ENCODE results near the gene SESN1. TPM values are rescaled to one million over a fixed set of nuclear protein-coding genes. Genes with fewer than 3 reads are reported as not detected.

Gene SESN1
- total RNA-seq, 1 donor from 2014 or later: 40.8 TPM

- H3K4me3 Mint-ChIP-seq: no peak overlapping the region
Observed at GRCh38 chr6:109104512-109104911, 9.9 kb upstream of the SESN1 start.

GRCh38 chr6:109103942-109104341 lies 9.3 kb upstream of the SESN1 start:
- DNase-seq (ENCODE audit: low spot score): no peak
- Histone ChIP-seq H3K4me3 (no peak overlapping the region), H3K36me3 (no peaks in the 10 kb centered on the region), H3K9ac (no peak overlapping the region), H3K27ac (no peak overlapping the region), H3F3A (ENCODE audit: low read depth) (no peaks in the 10 kb centered on the region), H4K20me1 (ENCODE audit: low read depth) (no peaks in the 10 kb centered on the region), H3K9me3 (ENCODE audit: low read depth) (no peaks in the 10 kb centered on the region), H3K4me2 (no peak overlapping the region), H3K4me1 (no peaks in the 10 kb centered on the region), H3K27me3 (no peaks in the 10 kb centered on the region), H3K79me2 (ENCODE audit: low read depth) (peaks cover 10% of the 10 kb centered on the region), H2AFZ (replicated peaks) (no peak overlapping the region)
- Mint-ChIP-seq H3K9me3 (no peaks in the 10 kb centered on the region), H3K4me1 (no peaks in the 10 kb centered on the region), H3K27me3 (ENCODE audit: insufficient read depth, low read depth) (no peaks in the 10 kb centered on the region), H3K4me3 (no peak overlapping the region), H3K27ac (no peak overlapping the region), H3K36me3 (peaks cover 10% of the 10 kb centered on the region)
- TF ChIP-seq CTCF (IDR thresholded peaks at IDR 0.05) (no peak), EZH2phosphoT487 (IDR thresholded peaks at IDR 0.05) (no peak), EZH2 (IDR thresholded peaks at IDR 0.05) (no peak)

More at GRCh38 chr6:109104512-109104911, 9.9 kb upstream of the SESN1 start:
- Histone ChIP-seq H3K4me2 (no peak overlapping the region), H3K4me3 (no peak overlapping the region), H3K27ac (no peak overlapping the region), H3F3A (ENCODE audit: low read depth) (no peaks in the 10 kb centered on the region), H2AFZ (replicated peaks) (no peak overlapping the region), H4K20me1 (ENCODE audit: low read depth) (no peaks in the 10 kb centered on the region), H3K27me3 (no peaks in the 10 kb centered on the region), H3K36me3 (no peaks in the 10 kb centered on the region), H3K4me1 (no peaks in the 10 kb centered on the region), H3K79me2 (ENCODE audit: low read depth) (peaks cover 13% of the 10 kb centered on the region), H3K9ac (no peak overlapping the region), H3K9me3 (ENCODE audit: low read depth) (no peaks in the 10 kb centered on the region)
- H3K27me3 Mint-ChIP-seq (ENCODE audit: insufficient read depth, low read depth): no peaks in the 10 kb centered on the region
- H3K36me3 Mint-ChIP-seq: peaks cover 8% of the 10 kb centered on the region
- H3K9me3 Mint-ChIP-seq: no peaks in the 10 kb centered on the region
- no peak for DNase-seq (ENCODE audit: low spot score)
- H3K27ac Mint-ChIP-seq: no peak overlapping the region
- TF ChIP-seq CTCF (IDR thresholded peaks at IDR 0.05): no peak
- TF ChIP-seq EZH2 (IDR thresholded peaks at IDR 0.05): no peak
- no peak for TF ChIP-seq EZH2phosphoT487 (IDR thresholded peaks at IDR 0.05)
- no peaks in the 10 kb centered on the region for H3K4me1 Mint-ChIP-seq

- H3K79me2 ChIP-seq (ENCODE audit: low read depth): peaks cover 13% of the 10 kb centered on the region
- Mint-ChIP-seq H3K9me3 (no peaks in the 10 kb centered on the region), H3K4me3 (no peak overlapping the region), H3K27ac (no peak overlapping the region), H3K4me1 (no peaks in the 10 kb centered on the region), H3K27me3 (ENCODE audit: insufficient read depth, low read depth) (no peaks in the 10 kb centered on the region), H3K36me3 (peaks cover 11% of the 10 kb centered on the region)
- H3K9me3 ChIP-seq (ENCODE audit: low read depth): no peaks in the 10 kb centered on the region
- H3F3A ChIP-seq (ENCODE audit: low read depth): no peaks in the 10 kb centered on the region
- H2AFZ ChIP-seq (replicated peaks): no peak overlapping the region
- no peaks in the 10 kb centered on the region for H3K27me3 ChIP-seq
- no peaks in the 10 kb centered on the region for H3K36me3 ChIP-seq
- no peak overlapping the region for H3K4me3 ChIP-seq
- DNase-seq (ENCODE audit: low spot score): no peak
- no peaks in the 10 kb centered on the region for H4K20me1 ChIP-seq (ENCODE audit: low read depth)
- H3K9ac ChIP-seq: no peak overlapping the region
- H3K27ac ChIP-seq: no peak overlapping the region
- TF ChIP-seq CTCF (IDR thresholded peaks at IDR 0.05) (no peak), EZH2 (IDR thresholded peaks at IDR 0.05) (no peak), EZH2phosphoT487 (IDR thresholded peaks at IDR 0.05) (no peak)
- H3K4me1 ChIP-seq: no peaks in the 10 kb centered on the region
- no peak overlapping the region for H3K4me2 ChIP-seq
Observed at GRCh38 chr6:109102762-109103161, 8.1 kb upstream of the SESN1 start.

Data from neural progenitor cell (in vitro differentiated cells).